Activated naive CD4-positive, alpha-beta T cell treated with anti-CD3 and anti-CD28 coated beads, Interleukin-2, amount 50 U/mL, for 16 hours (primary cell): Measurements from ENCODE around the gene SULT4A1.
"Not testable (repeated sequence)": the region's sequence is repeated elsewhere in the genome, so short reads cannot be mapped to it uniquely, and the experiment has no call there.

Experiments
- DNase-seq: peaks from one replicate; pipeline ENCODE4 v3.0.0-alpha.2; 2020

SULT4A1 gene

DNA sequence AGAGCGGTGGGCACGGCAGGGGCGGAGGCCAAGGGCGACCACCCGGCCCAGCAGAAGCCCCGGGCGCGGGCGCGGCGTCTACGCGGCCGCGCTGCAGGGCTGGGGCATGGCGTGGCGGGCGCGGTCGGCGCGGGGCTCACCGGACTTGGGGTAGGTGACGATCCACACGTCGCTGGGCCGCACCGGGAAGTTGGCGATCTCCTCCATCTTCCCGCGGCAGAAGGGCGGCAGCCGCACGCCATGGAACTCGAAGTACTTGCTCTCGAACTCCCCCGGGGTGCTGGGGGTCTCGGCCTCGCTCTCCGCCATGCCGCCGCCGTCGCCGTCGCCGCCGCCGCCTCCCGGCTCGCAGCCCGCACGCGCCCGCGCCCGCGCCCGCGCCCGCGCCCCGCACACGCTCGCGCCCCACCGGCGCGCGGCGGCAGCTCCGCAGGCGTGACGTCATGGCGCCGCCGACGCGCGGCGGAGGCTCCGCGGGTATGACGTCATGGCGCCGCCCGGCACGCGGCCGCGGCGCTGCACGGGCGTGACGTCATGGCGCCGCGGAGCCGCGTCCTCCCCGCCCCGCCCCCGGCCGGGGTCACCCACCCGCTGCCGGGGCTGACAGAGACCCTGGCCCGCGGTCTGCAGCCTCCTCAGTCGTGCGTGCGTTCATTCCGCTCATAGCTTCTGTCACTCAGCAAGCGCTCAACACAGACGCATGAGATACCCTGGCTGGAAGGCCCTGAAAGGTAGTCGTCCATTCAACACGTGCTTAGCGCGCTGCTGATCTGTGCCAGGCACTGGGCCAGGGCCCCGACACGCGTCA is at the start of gene SULT4A1:
Gene SULT4A1 (minus strand): TSS at position 440 of the 808 bp plus-strand sequence. CDS start 131 bp downstream, at position 309.
- DNase-seq, result no peak

DNA sequence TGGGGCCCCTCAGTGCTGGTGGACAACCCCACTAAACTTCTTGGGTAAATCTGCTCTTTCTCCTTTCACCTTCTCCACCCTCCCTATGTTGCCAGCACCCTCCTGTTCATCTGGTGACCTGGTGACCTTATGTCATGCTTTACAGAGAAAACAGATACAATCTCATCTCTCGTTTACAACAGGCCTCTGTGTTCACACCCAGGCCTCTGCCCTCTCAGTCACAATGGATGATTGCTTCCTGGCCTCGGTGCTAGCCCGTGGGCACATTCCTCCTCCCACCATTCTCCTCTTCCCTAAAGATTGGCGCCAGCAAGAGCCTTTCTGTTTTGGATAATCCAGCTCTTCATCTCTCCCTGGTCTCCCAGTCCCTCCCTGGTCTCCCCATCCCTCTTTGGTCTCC is 49.0 kb upstream of the SULT4A1 start:
- DNase-seq, result no peak

- no peak for DNase-seq
These were observed 47.9 kb upstream of the SULT4A1 start for GRCh38 chr22:43910178-43910695.

DNA sequence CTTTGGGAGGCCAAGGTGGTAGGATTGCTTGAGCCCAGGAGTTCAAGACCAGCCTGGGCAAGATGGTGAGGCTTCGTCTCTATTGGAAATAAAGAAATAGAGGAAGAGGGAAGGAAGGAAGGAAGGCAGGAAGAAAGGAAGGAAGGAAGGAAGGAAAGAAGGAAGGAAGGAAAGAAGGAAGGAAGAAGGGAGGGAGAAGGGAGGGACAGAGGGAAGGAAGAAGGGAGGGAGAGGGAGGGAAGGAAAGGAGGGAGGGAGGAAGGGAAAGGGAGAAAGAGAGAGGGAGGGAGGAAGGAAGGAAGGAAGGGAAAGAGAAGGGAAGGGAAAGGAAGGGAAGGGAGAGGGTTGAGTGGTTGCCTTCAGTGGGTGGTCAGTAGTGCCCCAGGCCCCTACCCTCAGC is 47.4 kb upstream of the SULT4A1 start:
- no peak for DNase-seq

- no peak for DNase-seq
These were observed 43.4 kb upstream of the SULT4A1 start for GRCh38 chr22:43905681-43906080.

GRCh38 chr22:43904412-43904811 is 42.1 kb upstream of the SULT4A1 start:
- DNase-seq, result peak; percentile 36

DNA sequence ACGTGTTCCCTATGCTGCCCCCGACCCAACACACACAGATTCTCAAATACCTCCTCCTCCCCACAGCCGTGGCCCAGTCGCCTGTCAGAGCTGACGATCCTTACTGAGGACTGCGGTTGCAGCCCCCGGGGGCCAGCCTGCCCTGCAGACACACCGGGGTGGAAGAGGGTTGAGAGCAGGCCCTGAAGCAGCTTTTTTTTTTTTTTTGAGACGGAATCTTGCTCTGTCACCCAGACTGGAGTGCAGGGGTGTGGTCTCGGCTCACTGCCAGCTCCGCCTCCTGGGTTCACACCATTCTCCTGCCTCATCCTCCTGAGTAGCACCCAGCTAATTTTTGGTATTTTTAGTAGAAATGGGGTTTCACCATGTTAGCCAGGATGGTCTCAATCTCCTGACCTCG is 40.7 kb upstream of the SULT4A1 start:
- not testable (repeated sequence) for DNase-seq

DNA sequence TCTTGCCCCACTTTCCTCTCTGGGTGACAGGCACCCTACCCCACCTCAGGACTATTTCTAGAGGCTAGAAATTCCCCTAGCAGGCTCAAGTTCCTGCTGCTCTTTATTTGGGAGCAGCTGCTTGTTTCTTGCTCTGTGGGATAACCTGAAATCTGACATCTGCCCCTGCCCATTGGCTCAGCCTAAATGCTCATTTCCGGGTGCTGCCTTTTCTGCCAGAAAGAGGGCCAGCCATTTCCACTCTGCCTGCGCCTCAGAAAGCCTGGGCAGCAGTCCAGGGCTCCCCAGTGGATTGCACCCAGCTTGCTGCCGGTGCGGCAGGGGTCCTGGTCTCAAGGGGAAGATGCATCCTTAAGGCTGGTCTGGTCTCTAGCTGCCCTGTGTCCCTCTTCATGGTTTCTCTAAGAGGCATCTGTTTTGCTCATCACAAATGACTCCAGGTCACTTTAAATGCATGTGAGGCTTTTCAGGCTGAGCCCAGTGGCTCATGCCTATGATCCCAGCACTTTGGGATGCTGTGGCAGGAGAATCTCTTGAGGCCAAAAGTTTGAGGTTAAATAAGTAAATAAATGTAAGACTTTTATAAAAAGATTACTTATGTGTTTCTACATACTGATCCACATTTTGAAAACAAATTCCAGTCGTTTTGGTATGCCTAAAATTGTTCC is 39.8 kb upstream of the SULT4A1 start:
- no peak for DNase-seq

GRCh38 chr22:43900206-43900605 is 37.9 kb upstream of the SULT4A1 start:
- DNase-seq, result no peak

- no peak for DNase-seq
These were observed 35.5 kb upstream of the SULT4A1 start for GRCh38 chr22:43897751-43898261.

DNA sequence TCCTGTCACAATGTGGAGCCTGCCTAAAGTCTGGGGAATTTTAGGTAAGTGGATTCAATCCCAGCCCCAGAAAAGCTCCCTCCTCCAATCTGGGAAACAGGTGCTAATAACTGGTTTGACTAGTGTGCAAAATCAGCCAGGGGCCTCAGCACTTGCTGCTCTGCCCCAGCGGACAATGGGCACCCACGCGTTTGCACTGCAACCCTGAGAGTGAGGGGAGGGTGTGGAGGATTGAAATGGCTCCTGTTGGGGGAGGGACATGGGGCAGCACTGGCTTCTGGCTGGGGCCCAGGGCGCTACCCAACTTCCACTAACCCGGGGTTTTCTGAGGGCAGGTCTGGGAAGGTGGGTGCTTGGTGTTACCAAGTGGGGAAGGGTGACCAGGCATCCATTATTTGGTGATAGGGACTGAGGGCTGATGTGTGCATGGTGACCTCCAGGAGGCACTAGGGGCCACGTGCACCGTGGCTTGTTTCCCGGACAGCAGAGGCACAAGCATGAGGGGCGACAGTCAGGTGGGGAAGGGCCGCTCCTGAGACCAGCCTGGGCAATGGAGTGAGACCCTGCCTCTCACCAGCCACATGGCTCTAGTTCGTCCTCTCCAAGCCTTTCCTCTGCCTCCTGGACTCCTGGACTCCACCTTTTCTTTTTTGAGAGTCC is 33.8 kb upstream of the SULT4A1 start:
- no peak for DNase-seq

GRCh38 chr22:43894122-43894521 is 31.8 kb upstream of the SULT4A1 start:
- DNase-seq, result no peak

GRCh38 chr22:43893266-43893665 is 31.0 kb upstream of the SULT4A1 start:
- DNase-seq, result no peak

DNA sequence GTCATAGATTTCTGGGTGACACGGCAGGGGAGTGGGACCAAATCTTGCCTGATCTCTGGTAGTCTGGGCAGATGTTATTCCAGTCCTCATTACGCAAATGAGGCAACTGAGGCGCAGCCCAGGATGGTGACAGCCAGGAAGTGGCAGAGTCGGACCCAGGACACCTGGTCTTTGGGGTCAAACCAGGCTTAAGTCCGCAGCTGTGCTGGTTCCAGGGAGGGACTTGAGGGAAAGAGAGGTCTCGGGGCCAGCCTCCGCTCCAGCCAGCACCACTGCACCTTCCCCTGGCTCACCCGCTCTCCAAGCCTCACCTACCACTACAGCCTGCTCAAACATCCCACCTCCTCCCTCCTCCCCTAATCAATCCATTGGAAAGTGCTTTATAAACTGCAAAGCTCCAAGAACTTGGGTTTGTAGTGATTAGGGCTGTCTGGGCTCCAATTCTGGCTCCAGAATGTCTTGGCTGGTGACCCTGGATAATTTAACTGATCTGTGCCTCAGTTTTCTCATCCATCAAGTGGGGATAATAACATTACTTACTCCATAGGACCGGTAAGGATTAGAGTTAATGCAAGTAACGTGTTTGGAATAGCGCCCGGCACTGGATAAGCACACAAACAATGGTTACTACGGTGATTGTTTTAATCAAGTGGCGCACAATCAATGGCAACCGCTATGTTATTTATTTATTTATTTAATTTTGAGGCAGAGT is 30.0 kb upstream of the SULT4A1 start:
- no peak for DNase-seq

- DNase-seq, result peak; percentile 31
These were observed 29.3 kb upstream of the SULT4A1 start, which contains the start of gene PNPLA5 for GRCh38 chr22:43891360-43892182. PNPLA5 (minus strand) TSS chr22:43892013; CDS start chr22:43891880, 133 bp downstream.

GRCh38 chr22:43890901-43891331 is 28.6 kb upstream of the SULT4A1 start:
- DNase-seq, result peak; percentile 3

DNA sequence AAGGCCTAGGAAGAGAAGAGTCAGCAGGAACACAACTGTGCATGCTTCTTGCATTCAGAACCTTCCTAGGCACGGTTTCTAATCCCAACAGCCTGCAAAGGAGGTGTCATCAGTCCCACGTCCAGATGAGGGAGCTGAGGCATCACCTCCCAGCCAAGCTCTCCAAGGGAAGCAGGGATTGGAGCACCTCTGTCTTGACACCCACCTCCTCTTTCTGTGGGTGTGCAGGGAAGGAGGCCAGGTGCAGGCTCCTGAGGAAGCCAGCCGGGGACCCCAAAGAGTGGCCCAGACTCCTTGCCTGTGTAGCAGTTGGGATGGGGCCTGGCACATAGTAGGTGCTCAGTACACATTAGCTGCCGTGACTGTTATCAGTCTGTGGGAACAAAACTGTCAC is 27.5 kb upstream of the SULT4A1 start:
- no peak for DNase-seq

- DNase-seq, result no peak
These were observed 27.0 kb upstream of the SULT4A1 start for GRCh38 chr22:43889201-43889859.

GRCh38 chr22:43888740-43889139 is 26.4 kb upstream of the SULT4A1 start:
- DNase-seq, result no peak

DNA sequence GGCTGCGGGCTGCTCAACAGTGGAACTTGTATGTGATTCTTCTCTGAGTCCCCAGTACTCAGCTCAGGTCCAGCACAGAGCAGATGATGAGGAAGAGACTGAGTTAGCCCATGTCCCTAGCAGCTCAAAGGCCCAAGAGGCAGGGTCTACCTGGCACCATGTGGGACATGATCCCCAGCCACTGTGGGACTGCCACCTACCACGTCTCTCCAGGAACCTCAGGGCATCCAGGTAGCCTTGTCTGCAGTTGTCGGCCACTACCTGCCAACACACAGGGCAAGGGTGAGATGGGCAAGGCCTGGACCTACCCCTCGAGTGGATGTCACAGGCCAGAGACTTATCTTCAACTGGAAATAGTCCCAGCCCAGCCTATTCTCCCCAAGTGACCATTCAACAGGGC is 25.1 kb upstream of the SULT4A1 start:
- no peak for DNase-seq

GRCh38 chr22:43886231-43886630 is 23.9 kb upstream of the SULT4A1 start:
- DNase-seq, result peak; percentile 4
